Nucleus accumbens (tissue), 56 donors: ENCODE results near the gene DNAAF8.

Experiments
- DNase-seq, 56 donors: peaks; one replicate each; lab custom pipeline; 2025; lab: John Stamatoyannopoulos, UW

The DNAAF8 gene

DNA sequence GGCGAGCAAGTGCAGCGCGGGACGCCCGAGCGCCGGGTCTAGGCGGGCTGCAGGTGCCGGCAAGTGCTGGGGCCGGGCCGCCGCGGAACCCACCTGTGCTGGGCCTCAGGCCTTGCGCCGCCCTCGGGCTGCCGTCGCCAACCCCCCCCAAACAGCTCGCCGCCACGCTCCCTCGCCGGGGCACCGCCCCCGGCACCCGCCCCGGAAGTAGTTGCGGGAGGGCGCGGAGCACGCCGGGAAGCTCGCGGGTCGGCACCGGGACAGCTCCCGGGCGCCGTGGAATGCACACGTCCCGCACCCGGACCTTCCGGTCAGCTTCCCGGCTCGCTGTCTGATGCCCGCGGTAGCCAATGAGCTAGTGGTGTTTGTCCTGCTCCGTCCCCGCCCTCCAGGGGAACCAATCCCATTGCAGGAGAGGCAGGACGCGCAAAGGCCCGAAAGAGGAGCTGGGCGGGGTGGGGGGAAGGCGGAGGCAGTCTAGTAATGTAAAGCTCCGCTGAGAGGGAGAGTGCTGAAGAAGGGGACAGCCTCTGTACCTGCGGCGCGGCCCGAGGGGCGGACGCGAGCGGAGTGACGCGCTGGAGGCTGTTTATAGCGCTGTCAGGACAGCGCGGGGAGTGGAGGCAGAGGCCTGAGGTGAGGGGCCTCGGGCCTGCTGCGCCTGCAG is at the start of gene DNAAF8, which contains the start of gene ANKS3:
Gene DNAAF8 (plus strand): TSS at position 475 of the 667 bp plus-strand sequence. CDS start 1,978 bp downstream, outside the sequence.
Gene ANKS3 (minus strand): TSS at position 209 of the 667 bp plus-strand sequence. CDS start 4,122 bp downstream, outside the sequence.
- peak; percentile 68 to 97 (median 92) for DNase-seq

DNA sequence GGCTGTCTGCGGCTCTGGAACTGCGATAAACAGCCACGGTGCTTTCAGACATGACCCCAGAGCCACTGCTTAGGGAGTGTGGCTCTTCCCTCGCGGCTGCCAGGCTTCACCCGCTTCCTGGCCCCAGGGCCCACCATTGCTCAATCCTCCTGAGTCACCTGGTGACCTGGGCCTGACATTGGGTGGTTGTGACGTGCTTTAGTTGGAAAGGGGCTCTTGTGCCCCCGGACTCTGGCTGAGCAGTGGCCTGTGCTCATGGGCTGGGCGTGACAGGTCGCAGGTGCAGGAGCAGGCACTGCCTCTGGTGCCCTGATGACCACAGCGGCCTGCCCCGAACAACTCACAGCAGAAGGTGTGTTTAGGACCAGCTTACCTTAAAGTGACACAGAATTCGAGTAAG is 49.6 kb upstream of the DNAAF8 start:
- DNase-seq, result no peak

DNA sequence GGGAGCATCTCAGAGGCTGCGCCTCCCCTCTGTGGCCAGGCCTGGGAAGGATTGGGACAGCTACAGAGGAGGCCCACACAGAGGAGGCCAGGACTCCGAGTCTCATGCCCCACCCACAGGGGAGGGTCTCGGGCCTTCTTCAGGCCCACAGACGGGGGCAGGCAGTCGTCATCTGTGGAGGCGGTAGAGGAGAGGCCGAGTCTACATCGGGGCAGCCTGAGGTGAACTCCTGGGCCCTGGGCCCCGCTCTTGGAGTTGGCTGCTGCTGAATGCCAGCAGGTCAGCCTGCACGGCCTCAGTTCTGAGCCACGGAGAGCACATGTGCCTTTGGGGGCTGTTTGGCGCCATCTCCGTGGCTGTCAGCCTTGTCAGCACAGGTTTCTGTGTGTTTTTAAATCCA is 49.0 kb upstream of the DNAAF8 start:
- DNase-seq, result peak in 4 of 56 donors; percentile 25 to 36 (median 33)

DNA sequence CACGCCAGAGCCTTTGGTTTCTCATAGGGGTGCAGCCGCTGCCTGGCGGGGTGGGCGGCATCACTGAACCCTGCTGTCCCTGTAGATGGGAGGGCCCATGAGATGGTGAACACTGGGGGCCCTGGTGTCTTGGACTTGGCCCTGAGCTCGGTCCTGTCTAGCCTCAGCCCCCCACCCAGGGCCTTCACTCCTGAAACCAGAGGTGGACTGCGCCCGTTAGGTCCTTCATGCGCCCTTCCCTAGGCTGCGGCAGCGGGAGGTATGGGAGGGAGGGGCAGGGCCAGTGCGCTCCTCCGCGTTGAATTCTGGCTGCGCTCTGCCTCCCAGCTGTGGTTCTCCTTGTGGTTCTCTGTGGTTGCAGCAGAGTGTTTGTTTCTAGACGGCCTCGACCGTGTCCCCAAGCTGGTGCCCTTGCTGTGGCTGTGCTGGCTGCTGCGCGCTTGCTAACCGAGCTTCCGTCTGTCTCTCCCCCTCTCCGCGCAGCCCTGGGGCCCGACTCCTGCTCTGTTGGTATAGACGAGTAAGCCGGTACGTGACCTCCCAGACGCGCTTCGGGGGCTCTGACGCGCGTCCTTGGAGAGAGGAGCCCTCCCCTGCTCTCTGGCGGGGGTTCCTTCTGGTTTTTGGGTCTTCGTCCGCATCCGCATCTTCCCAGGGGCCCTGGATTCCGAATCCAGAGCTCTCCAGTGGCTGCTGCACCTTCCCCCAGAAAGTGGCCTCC is 48.4 kb upstream of the DNAAF8 start:
- no peak for DNase-seq

DNA sequence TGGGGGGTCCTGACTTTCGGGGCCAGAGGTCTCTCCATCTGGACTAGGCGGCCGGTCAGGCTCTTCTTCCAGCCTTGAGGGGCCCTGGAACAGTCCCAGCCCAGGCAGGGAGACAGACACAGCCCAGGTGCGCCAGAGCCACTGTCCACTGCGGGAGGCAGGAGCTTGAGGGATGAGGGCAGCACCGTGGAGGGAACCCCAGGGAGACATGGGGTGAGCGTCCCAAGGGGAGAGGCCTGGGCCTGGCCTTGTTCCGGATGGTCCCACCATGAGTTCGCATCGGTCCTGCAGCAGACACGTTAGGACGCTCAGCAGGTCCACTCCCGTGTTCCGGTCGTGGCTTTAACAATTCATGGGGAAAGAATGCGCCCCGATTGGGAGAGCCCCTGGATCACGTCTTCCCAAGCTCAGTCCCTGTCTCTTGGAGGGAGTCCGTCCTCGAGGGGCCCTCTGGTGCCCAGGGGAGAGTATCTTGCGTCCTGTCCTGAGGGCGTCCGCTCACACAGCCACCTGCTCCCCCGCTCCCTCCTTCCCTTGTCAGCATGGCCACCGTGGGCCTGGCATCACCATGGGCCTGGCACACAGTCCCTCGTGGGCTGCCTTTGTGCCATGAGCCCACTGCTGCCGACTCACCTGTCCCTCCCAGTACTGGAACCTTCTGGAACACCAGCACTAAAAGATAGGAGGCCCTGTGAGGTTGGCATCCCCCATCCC is 47.7 kb upstream of the DNAAF8 start:
- no peak for DNase-seq

DNA sequence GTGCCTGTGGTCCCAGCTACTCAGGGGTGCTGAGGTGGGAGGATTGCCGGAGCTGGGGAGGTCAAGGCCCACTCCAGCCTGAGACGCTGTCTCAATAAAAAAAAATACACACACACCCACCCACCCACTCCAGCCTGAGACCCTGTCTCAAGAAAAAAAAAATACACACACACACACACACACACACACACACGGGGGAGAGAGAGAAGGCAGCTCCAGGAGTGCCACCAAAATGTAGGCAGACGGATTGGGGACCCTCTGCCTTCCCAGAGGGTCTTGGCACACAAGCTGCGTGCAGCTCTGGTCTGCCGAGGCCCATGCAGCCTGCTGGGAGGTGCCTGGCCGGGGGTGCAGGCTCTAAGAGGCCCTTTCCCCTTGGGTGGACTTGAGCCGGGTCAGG is 46.9 kb upstream of the DNAAF8 start:
- no peak for DNase-seq

DNA sequence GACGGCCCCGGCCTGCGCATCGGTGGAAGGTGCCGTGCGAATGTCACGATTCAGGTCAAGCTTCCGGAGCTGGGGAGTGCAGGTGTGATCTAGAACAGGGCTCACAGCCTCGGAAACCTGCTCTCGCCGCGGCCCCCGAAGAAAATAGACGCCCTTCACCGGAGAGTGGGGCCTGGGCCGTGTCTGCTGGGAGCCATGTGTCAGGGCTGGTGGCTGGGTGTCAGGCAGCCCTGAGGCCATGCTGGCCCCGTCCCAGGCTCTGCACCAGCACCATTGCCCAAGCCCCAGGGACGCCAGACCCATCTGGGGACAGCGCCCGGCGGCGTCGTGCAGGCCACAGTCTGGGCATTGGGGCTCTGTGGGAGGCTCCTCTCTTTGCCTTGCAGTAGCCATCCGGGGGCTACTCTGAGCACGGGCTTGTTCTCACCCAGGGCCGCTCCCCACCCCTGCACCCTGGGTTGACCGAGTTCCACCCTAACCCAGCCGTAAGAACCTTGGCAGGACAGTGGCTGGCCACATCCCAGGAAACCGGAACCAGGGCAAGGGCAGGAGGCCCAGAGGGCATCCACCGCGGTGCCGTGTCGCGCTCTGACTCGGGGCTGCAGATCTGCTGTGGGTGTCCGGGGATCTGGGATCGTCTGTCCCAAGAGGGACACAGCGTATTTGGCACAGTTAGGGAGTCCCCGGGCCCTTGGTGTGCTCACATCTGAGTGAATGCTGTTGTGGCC is 46.2 kb upstream of the DNAAF8 start:
- no peak for DNase-seq

DNA sequence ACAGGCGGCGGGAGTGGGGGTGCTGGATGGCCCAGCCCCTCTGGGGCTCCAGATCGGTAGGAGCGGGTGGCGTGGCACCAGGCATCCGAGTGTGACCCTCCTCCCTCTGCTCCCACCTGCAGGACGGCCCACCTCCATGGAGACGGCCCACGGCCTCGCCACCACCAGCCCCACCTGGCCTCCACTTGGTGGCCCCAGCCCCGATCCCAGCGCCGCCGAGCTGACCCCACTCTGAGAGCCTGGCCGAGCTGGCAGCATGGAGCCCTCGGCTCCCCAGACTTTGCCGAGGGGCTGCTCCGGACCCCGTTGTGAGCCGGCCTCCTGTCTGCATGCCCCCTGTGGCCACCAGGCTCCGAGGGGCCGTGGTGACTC is 45.7 kb upstream of the DNAAF8 start:
- DNase-seq, result no peak

DNA sequence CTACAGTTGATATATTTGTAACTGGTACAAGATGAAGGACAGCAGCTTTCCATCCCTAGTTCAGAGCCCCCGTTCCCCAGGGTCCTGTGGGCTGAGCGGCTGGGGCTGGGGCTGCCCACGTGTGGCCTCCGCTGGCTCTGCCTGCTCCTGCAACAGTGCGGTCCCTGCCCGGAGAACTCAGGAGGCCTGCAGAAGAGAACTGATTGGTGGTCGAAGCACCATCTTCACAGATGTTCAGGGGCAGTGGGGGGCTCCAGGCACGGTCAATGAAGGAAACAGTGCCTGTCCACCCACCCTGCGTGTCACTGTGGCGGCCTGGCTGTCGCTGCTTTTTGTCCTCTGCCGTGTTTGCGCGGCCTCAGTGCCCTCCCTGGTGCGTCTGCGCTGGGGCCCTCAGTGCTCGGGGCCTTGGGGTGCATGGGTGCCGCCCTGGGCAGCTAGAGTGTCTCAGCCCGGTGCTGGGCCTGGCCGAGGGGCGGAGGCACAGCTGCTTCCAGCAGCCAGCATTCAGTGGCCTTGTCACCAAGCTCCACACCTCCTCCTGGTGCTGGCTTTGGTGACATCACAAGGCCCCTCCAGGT is 45.2 kb upstream of the DNAAF8 start:
- no peak for DNase-seq

DNA sequence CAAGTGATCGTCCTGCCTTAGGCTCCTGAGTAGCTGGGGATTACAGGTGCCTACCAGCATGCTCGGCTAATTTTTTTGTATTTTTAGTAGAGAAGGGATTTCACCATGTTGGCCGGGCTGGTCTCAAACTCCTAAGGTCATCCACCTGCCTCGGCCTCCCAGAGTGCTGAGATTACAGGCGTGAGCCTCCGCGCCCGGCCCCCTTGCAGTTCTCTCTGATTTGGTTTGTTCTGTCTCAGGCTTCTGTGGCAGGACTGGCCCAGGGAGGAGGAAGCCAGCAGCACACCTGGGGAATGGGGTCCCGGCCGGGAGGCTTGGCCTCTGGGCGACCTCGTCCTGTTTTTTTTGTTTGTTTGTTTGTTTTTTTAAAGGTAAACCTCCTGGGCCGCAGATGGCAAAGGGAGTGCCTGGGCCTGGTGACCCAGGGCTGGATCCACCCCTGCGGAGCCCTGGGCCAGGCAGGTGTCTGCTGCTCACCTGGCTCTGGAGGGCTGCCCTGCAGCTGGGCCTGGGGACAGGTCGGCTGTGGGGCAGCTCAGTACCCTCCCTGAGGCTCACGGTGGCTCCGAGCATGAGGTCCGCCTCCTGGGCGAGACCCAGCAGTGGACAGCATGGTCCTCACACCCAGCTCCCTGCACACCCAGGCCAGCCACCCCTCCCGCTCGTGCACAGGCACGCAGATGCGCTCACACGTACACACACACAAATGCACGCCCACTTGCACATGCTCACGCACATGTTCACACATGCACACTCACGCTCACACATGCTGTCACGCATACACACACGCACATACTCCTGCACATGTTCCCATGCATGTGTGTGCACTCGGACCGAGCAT is 44.3 kb upstream of the DNAAF8 start:
- DNase-seq, result no peak

DNA sequence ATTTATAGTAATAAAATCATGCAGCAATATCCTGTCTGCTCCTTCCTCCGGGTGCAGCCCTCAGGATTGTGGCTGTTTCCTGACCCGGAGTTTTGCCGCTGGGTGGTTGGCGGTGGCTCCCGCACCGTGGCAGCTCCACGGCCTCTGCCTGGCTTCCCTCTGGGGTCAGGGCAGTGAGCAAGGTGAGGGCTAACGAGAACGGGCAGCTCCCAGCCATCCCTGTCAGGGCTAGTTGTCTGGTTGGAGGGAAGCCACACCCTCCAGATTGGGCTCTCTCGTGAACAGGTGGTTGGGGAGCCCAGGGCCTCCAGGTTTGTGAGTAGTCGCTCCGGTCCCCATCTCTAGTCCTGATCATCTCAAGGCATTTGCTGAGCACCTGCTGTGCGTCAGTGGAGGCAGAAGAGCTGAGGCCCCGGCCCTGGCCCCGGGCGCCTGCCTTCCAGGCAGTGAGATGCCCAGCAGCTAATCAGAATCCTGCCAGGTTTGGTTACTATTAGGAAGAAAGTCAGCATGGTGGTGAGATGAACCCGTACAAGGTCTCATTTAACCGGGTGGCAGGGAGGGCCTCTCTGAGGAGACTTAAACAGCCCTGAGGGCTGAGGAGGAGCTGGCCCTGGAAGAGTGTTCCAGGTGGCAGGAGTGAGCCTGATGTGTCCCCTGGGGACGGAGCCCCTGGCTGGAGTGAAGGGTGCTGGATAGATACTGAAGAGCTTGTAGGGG is 43.2 kb upstream of the DNAAF8 start:
- DNase-seq, result no peak

DNA sequence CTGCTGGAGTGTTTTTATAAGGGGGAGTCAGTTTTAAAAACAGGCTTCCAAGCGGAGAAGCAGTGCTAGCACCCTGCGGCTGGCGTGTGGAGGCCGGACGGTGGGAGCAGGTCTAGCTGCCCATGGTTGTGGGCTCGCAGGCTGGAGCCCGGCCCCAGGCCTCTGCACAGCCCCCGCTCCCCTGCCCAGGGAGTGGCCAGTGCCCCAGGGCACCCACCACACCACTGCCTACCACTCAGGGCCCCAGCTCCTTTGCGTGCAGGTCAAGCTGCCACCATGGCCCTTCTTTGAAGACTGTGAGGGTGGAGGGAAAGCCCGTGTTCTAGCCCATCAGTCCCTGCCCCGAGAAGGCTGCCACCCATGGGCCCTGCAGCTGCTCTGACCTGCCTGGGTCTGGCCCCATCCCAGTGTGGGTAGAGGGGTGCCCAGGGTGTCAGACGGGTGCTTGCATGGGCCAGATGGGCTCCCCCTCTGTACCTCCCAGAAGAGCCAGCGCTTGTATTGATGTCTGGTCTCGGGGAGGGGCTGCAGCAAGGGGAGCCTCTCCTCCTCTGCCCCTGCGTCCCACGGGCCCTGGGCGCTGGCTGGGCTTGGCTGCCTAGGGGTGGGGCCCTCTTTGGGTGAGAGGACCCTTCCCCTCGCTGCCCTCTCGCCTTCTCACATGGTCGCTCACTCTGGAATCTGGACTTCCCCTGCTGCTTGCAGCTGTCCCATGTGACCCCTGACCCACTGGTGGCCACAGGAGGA is 42.5 kb upstream of the DNAAF8 start:
- DNase-seq, result no peak

DNA sequence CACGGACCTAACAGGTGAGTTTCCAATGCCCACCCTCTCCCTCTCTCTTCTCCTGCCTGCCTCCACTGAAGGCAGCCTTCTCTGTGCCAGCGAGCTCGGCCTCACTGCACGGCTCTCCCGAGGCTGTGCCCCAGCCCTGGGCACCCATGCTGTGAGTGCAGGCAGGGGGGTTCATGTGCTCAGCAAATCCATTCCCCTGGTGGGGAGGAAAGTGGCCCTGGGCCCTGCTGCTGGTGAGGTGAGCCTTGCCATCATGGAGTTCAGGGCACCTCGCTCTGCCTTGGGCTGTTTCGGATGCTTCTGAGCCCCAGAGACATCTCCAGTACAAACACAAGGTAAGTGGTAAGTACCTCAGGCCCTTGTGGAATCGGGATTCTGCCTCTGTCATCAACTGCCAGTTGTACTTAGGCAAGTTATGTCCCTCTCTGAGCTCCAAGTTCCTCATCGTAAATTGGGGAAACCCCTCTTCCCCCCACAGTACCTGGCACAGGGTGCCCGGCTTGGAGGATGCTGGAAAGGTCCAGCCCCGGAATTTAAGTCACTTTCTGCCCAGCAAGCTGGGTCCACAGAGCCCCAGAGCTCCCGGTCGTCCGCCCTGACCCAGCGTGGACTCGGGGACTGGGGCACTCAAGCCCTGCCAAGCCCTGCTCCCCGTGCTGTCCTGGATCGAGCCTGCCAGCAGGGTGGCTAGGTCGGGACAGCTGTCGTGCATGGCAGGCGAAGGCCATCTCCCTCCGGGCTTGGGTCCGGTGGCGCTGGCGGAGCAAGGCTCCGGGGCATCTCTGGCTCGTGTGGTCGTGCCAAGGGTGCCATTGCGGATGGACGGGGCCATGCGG is 41.7 kb upstream of the DNAAF8 start:
- peak in 3 of 56 donors; percentile 59 to 71 (median 61) for DNase-seq

DNA sequence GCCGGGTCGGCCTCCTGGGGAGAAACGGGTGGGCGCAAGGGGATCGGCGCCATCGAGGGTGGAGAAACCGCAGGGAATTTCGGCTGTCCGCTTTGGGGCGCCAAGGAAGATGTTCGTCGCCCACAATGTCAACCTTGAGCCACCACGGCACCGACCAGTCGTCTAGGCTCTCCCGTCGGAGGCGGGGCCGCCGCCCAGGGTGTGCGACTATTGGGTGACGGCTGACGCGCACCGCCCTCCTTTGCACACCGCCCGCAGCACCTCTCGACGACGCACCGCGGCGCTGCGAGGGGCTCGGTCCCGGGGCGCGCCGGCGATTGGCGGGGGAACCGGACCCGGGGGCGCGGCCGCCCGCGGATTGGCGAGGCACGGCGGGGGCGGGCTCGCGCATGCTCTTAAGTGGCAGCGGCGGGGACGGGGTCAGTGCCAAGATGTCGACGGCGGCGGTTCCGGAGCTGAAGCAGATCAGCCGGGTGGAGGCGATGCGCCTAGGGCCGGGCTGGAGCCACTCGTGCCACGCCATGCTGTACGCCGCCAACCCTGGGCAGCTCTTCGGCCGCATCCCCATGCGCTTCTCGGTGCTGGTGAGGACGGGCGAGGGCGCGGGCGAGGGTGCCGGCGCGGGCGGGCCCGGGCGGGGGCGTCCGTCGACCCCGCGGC is 40.9 kb upstream of the DNAAF8 start, which contains the start of gene NUDT16L1:
Gene NUDT16L1 (plus strand): TSS at position 267 of the 660 bp plus-strand sequence. CDS start 165 bp downstream, at position 432.
- peak; percentile 78 to 98 (median 94) for DNase-seq

DNA sequence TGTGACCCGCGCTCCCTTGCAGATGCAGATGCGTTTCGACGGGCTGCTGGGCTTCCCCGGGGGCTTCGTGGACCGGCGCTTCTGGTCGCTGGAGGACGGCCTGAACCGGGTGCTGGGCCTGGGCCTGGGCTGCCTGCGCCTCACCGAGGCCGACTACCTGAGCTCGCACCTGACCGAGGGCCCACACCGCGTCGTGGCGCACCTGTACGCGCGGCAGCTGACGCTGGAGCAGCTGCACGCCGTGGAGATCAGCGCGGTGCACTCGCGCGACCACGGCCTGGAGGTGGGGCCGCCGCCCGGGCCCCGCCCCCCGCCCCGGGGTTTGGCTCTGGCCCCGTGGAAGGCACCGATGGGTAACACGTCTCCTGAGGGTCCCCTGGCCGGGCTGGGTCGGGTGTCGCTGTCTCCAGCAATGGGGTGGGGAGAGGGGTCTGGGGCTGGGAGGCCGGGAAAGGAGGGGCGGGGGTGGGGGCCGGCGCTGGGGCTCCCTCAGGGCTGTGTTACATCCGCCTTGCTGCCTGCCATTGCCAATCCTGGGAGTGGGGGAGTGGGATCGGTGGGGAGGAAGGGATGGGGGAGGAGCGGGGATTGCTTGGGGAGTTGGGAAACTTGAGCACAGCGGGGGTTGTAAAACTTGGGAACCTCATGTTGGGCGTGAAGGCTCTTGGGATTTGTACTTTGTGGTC is 40.2 kb upstream of the DNAAF8 start:
- peak in 20 of 56 donors; percentile 26 to 78 (median 57) for DNase-seq
